ENCODE results near the gene HOMER2. TPM values are rescaled to one million over a fixed set of nuclear protein-coding genes. Genes with fewer than 3 reads are reported as not detected.
"Not testable (repeated sequence)": the region's sequence is repeated elsewhere in the genome, so short reads cannot be mapped to it uniquely, and the experiment has no call there.

The HOMER2 gene
- total and polyA plus RNA-seq, 9 of the 15 experiments (the other 6 are each of a cell fraction or from before 2014, with no cell fraction given): 0.13 to 0.47 (median 0.29) TPM; not detected in 1

DNA sequence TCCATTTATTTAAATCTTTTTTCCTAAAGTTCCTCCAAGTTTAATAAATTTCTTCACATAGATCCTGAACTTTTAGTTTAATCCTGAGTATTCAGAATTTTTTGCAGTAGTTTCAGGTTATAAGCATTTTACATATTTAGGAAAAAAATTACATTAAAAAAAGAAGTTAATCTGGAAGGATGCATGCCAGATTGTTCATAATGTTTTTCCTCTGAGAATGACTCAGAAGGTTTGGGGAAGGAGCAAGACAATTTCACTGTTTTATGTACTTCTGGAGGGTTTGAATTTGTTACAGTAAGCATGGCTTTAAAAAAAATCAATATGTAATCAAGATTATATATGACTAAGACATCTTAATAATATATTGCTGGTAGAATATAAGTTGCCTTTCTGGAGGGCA is 130.7 kb downstream of the HOMER2 start:
- POLR2A ChIA-PET; in situ Hi-C loops (cut with MboI); H3K9me3 ChIP-seq (replicated peaks; ENCODE audit: control insufficient read depth, insufficient read depth, low read depth, low read length); DNase-seq (ENCODE audit: extremely low read depth in 1 of 4, low spot score in 3 of 4); H4K20me1 ChIP-seq (replicated peaks; ENCODE audit: control insufficient read depth, insufficient read depth, low read length); intact Hi-C loops (cut with micrococcal nuclease); H2AFZ ChIP-seq (ENCODE audit: low read depth, low read length); H3K79me2 ChIP-seq (ENCODE audit: control insufficient read depth, insufficient read depth, low read length); ATAC-seq; H3K27me3 ChIP-seq (ENCODE audit: control insufficient read depth in 2 of 2, insufficient read depth in 2 of 2, low read length in 2 of 2); CTCF ChIA-PET (ENCODE audit: low intra/inter-chr PET ratio); H3K4me1 ChIP-seq (replicated peaks in 1 of 2; ENCODE audit: control insufficient read depth in 2 of 2, insufficient read depth in 2 of 2, low read length in 2 of 2); H3K9me1 ChIP-seq (ENCODE audit: control insufficient read depth, insufficient read depth, low read length); BruUV-seq (replicated peaks); H3K27ac ChIP-seq (ENCODE audit: extremely low read depth, low read depth, low read length); H3K9ac ChIP-seq (ENCODE audit: insufficient read depth in 1 of 2, low read depth in 2 of 2, low read length in 2 of 2); FAIRE-seq; H3K4me3 ChIP-seq; H3K4me2 ChIP-seq (ENCODE audit: insufficient read depth, low read length): not testable (repeated sequence)
- H3K36me3 ChIP-seq (ENCODE audit: control insufficient read depth, insufficient read depth, low read length): peaks cover 78% of the 10 kb centered on the region

DNA sequence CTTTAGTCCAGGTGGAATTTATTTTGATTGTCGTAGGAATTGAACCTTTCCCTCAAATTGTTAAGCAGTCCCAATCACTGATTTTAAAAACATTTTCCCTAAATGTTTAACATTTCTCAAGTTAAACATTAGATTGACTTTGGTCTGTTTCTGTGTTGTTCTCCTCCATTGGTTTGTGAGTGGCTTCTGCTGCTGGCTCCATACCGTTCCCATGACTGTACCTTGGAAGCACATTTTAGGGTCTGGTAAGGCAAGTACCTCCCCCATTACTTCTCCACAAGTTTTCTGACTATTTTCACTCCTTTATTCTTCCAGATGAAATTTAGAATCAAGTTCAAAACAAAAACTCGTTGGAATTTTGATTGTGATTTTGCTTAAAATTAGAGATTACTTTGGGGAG is 131.1 kb downstream of the HOMER2 start:
- H3K4me3 ChIP-seq; in situ Hi-C loops (cut with MboI); H3K27me3 ChIP-seq (ENCODE audit: control insufficient read depth in 2 of 2, insufficient read depth in 2 of 2, low read length in 2 of 2); FAIRE-seq; H3K9ac ChIP-seq (ENCODE audit: insufficient read depth in 1 of 2, low read depth in 2 of 2, low read length in 2 of 2); H3K79me2 ChIP-seq (ENCODE audit: control insufficient read depth, insufficient read depth, low read length); H3K9me1 ChIP-seq (ENCODE audit: control insufficient read depth, insufficient read depth, low read length); DNase-seq (ENCODE audit: extremely low read depth in 1 of 4, low spot score in 3 of 4); H3K9me3 ChIP-seq (replicated peaks; ENCODE audit: control insufficient read depth, insufficient read depth, low read depth, low read length); CTCF ChIA-PET (ENCODE audit: low intra/inter-chr PET ratio); BruUV-seq (replicated peaks); ATAC-seq; H3K27ac ChIP-seq (ENCODE audit: extremely low read depth, low read depth, low read length); H3K4me2 ChIP-seq (ENCODE audit: insufficient read depth, low read length); H4K20me1 ChIP-seq (replicated peaks; ENCODE audit: control insufficient read depth, insufficient read depth, low read length); H2AFZ ChIP-seq (ENCODE audit: low read depth, low read length); POLR2A ChIA-PET; intact Hi-C loops (cut with micrococcal nuclease); H3K4me1 ChIP-seq (replicated peaks in 1 of 2; ENCODE audit: control insufficient read depth in 2 of 2, insufficient read depth in 2 of 2, low read length in 2 of 2): not testable (repeated sequence)
- H3K36me3 ChIP-seq (ENCODE audit: control insufficient read depth, insufficient read depth, low read length): peaks cover 78% of the 10 kb centered on the region
- 70% methylated on average over 3 of the region's 3 CpGs for WGBS (ENCODE audit: insufficient coverage, low coverage, missing lambda C conversion rate)

Data from K562 (cell line).